Measurements from ENCODE around the gene CCDC191.

CCDC191 gene

GRCh38 chr3:114060906-114061655, 4.8 kb upstream of the CCDC191 start:
- TF ChIP-seq CSRNP3 (CRISPR knock-in tag; IDR thresholded peaks at IDR 0.05) (no peak), ZC3H10 (CRISPR knock-in tag; IDR thresholded peaks at IDR 0.05) (no peak), BACH2 (CRISPR knock-in tag; IDR thresholded peaks at IDR 0.05; ENCODE audit: borderline replicate concordance) (no peak), ESRRG (CRISPR knock-in tag; IDR thresholded peaks at IDR 0.05) (no peak), ISL1 (CRISPR knock-in tag; IDR thresholded peaks at IDR 0.05) (no peak), CSDC2 (CRISPR knock-in tag; IDR thresholded peaks at IDR 0.05) (no peak), ZFP3 (CRISPR knock-in tag; IDR thresholded peaks at IDR 0.05) (no peak), ZNF70 (CRISPR knock-in tag; IDR thresholded peaks at IDR 0.05) (no peak)
- no peak for ATAC-seq

- no peak for ATAC-seq
- TF ChIP-seq CREB5 (CRISPR knock-in tag; IDR thresholded peaks at IDR 0.05; ENCODE audit: low read depth) (no peak), TSHZ2 (CRISPR knock-in tag; IDR thresholded peaks at IDR 0.05) (no peak), CSDC2 (CRISPR knock-in tag; IDR thresholded peaks at IDR 0.05) (no peak), ZNF8 (CRISPR knock-in tag; IDR thresholded peaks at IDR 0.05) (no peak), RARB (CRISPR knock-in tag; IDR thresholded peaks at IDR 0.05) (no peak), GLIS3 (CRISPR knock-in tag; IDR thresholded peaks at IDR 0.05) (no peak), CSRNP3 (CRISPR knock-in tag; IDR thresholded peaks at IDR 0.05) (no peak), PATZ1 (CRISPR knock-in tag; IDR thresholded peaks at IDR 0.05; ENCODE audit: borderline replicate concordance) (no peak), SNAI2 (CRISPR knock-in tag; IDR thresholded peaks at IDR 0.05) (no peak), PPARA (CRISPR knock-in tag; IDR thresholded peaks at IDR 0.05; ENCODE audit: borderline replicate concordance) (no peak), BACH2 (CRISPR knock-in tag; IDR thresholded peaks at IDR 0.05; ENCODE audit: borderline replicate concordance) (no peak), OSR1 (CRISPR knock-in tag; IDR thresholded peaks at IDR 0.05) (no peak), ESRRG (CRISPR knock-in tag; IDR thresholded peaks at IDR 0.05) (no peak), ZFP3 (CRISPR knock-in tag; IDR thresholded peaks at IDR 0.05) (no peak), ZNF565 (CRISPR knock-in tag; conservative IDR thresholded peaks at IDR 0.05; ENCODE audit: low read depth) (no peak), ZNF70 (CRISPR knock-in tag; IDR thresholded peaks at IDR 0.05) (no peak)
These were observed 2.3 kb upstream of the CCDC191 start for GRCh38 chr3:114058646-114059045.

- peak; percentile 28 for ATAC-seq
- TF ChIP-seq CSDC2 (CRISPR knock-in tag; IDR thresholded peaks at IDR 0.05) (no peak), OSR1 (CRISPR knock-in tag; IDR thresholded peaks at IDR 0.05) (no peak)
These were observed 653 bp upstream of the CCDC191 start for GRCh38 chr3:114057011-114057347.

- no peak for ATAC-seq
- TF ChIP-seq GLIS3 (CRISPR knock-in tag; IDR thresholded peaks at IDR 0.05) (no peak), TCF4 (CRISPR knock-in tag; IDR thresholded peaks at IDR 0.05; ENCODE audit: borderline replicate concordance) (no peak), CREB5 (CRISPR knock-in tag; IDR thresholded peaks at IDR 0.05; ENCODE audit: low read depth) (no peak), ZFP30 (CRISPR knock-in tag; IDR thresholded peaks at IDR 0.05) (no peak), TOX (CRISPR knock-in tag; IDR thresholded peaks at IDR 0.05; ENCODE audit: borderline replicate concordance) (no peak), OSR1 (CRISPR knock-in tag; IDR thresholded peaks at IDR 0.05) (no peak), CSRNP3 (CRISPR knock-in tag; IDR thresholded peaks at IDR 0.05) (no peak), ZFP3 (CRISPR knock-in tag; IDR thresholded peaks at IDR 0.05) (no peak), ZNF565 (CRISPR knock-in tag; conservative IDR thresholded peaks at IDR 0.05; ENCODE audit: low read depth) (no peak), PPARA (CRISPR knock-in tag; IDR thresholded peaks at IDR 0.05; ENCODE audit: borderline replicate concordance) (no peak)
These were observed 4.1 kb downstream of the CCDC191 start for GRCh38 chr3:114052216-114052615.
